Fibroblast of lung (primary cell): ENCODE measurements around the gene MLPH.

Experiments
- EZH2 ChIP-seq: IDR thresholded peaks from 2 replicates; pipeline ENCODE4 v1.5.1; 2012; ENCODE audit warnings: low read length, control low read depth, mild to moderate bottlenecking; ENCODE audit errors: missing control alignments
- TF ChIP-seq, protein P1 (sequence below), 2 donors: IDR thresholded peaks in 1 of 2; conservative IDR thresholded peaks in 1 of 2; 1 replicate in 1 of 2; 2 replicates in 1 of 2; pipeline ENCODE4 v1.5.1; 2011 to 2012; ENCODE audit warnings: low read length in 2 of 2, control low read depth in 1 of 2, inconsistent platforms in 1 of 2, low read depth in 1 of 2, mild to moderate bottlenecking in 1 of 2

DNA sequence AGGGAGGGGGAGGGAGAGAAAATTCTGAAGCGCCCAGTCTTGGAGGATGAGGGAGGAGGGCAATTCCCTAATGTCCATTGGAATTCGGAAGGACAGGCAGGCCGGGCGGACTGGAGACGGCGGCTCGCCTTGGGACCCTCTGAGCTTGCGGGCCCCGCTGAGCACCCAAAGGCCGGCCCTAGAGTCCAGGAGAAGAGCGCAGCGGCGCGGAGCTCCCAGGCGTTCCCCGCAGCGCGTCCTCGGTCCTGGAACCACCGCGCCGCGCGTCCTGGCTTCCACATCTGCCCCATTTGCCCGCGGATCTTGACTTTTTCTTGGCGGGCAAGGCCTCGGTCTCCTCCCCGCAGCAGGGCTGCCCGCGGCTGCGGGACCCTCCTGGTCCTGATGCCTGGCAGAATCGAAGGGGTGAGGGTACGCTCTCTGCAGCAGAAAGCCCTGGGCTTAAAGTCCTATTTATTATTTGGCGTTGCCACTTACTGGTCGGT, 675 bp upstream of the MLPH start:
- TF ChIP-seq, protein P1, sequence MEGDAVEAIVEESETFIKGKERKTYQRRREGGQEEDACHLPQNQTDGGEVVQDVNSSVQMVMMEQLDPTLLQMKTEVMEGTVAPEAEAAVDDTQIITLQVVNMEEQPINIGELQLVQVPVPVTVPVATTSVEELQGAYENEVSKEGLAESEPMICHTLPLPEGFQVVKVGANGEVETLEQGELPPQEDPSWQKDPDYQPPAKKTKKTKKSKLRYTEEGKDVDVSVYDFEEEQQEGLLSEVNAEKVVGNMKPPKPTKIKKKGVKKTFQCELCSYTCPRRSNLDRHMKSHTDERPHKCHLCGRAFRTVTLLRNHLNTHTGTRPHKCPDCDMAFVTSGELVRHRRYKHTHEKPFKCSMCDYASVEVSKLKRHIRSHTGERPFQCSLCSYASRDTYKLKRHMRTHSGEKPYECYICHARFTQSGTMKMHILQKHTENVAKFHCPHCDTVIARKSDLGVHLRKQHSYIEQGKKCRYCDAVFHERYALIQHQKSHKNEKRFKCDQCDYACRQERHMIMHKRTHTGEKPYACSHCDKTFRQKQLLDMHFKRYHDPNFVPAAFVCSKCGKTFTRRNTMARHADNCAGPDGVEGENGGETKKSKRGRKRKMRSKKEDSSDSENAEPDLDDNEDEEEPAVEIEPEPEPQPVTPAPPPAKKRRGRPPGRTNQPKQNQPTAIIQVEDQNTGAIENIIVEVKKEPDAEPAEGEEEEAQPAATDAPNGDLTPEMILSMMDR (conservative IDR thresholded peaks at IDR 0.05 in 1 of 2, IDR thresholded peaks at IDR 0.05 in 1 of 2; ENCODE audit: low read depth in 1 of 2, low read length in 2 of 2) = no peak
- TF ChIP-seq EZH2 = no peak
